GM23338 (cell line): ENCODE measurements around the gene DGKD.

ENCODE experiments used
- CREB1 ChIP-seq: fragments of 250-450 bp; sonication (Bioruptor Pico); IDR thresholded peaks from 2 replicates; pipeline ENCODE4 v1.5.0; 2020; ENCODE audit warnings: low read depth, mild to moderate bottlenecking, moderate library complexity
- CTCF ChIP-seq, 2 experiments: fragments of 200-600 bp in 1 of 2; sonication (generic) in 1 of 2; conservative IDR thresholded peaks; 2 replicates each; pipeline versions ENCODE4 v1.5.1 to v1.6.1; 2016 to 2017; ENCODE audit warnings: antibody characterized with exemption in 2 of 2, low read depth in 2 of 2, mild to moderate bottlenecking in 2 of 2, moderate library complexity in 1 of 2
- EZH2 ChIP-seq: fragments of 200-600 bp; sonication (generic); IDR thresholded peaks from one replicate; pipeline ENCODE4 v1.8.0; 2017; ENCODE audit warnings: antibody characterized with exemption, mild to moderate bottlenecking, low read depth; ENCODE audit not compliant: unreplicated experiment
- EZH2phosphoT487 ChIP-seq: fragments of 200-600 bp; sonication (generic); IDR thresholded peaks from one replicate; pipeline ENCODE4 v1.8.1; 2018; ENCODE audit warnings: antibody characterized with exemption; ENCODE audit not compliant: unreplicated experiment
- JUNB ChIP-seq: IDR thresholded peaks from one replicate; pipeline ENCODE4 v1.6.1; 2016; ENCODE audit warnings: antibody characterized with exemption; ENCODE audit not compliant: unreplicated experiment
- POLR2AphosphoS5 ChIP-seq: IDR thresholded peaks from 2 replicates; pipeline ENCODE4 v1.6.1; 2016; ENCODE audit warnings: antibody characterized with exemption, low read depth
- REST ChIP-seq: IDR thresholded peaks from one replicate; pipeline ENCODE4 v1.6.1; 2018; ENCODE audit warnings: antibody characterized with exemption; ENCODE audit not compliant: unreplicated experiment
- ZNF462 ChIP-seq: fragments of 250-450 bp; sonication (Bioruptor Pico); IDR thresholded peaks from 2 replicates; pipeline ENCODE4 v1.5.0; 2020; ENCODE audit warnings: mild to moderate bottlenecking, moderate library complexity

GRCh38 chr2:233492751-233493150 lies 138.5 kb downstream of the DGKD start:
- TF ChIP-seq EZH2 (no peak), CTCF (conservative IDR thresholded peaks at IDR 0.05; ENCODE audit: low read depth in 2 of 2) (no peak), ZNF462 (CRISPR knock-in tag) (no peak), POLR2AphosphoS5 (no peak), REST (no peak), CREB1 (CRISPR knock-in tag) (no peak), JUNB (no peak), EZH2phosphoT487 (no peak)
